ENCODE measurements around the gene RHNO1. TPM values are rescaled to one million over a fixed set of nuclear protein-coding genes. Genes with fewer than 3 reads are reported as not detected.
A peak's percentile ranks its signal among the peaks of the same experiment; 100 is the strongest.

RHNO1 gene
- total and polyA plus RNA-seq, 7 donors = 1.8 to 11.7 (median 6.4) TPM

GRCh38 chr12:2853626-2854025, 23.4 kb upstream of the RHNO1 start:
- intact Hi-C loops (cut with DNase I) = loop anchor here (2.0 to 10.0 kb wide), 4 partner anchors 91 to 421 kb away; no protein-coding TSS in a partner anchor
- Histone ChIP-seq H3K27ac (no peak overlapping the region), H3K4me1 (peaks cover 5% of the 10 kb centered on the region), H3K36me3 (ENCODE audit: insufficient read depth in 1 of 2, low read depth in 1 of 2) (no peaks in the 10 kb centered on the region), H3K9me3 (no peaks in the 10 kb centered on the region), H3K4me3 (no peak overlapping the region), H3K27me3 (ENCODE audit: insufficient read depth in 3 of 3, low read length in 2 of 3) (no peaks in the 10 kb centered on the region)
- TF ChIP-seq CTCF (IDR thresholded peaks at IDR 0.05) = peak; percentile 83
- 17 to 18% (median 17%) methylated on average over 11 of the region's 11 CpGs for WGBS, 3 donors
- ATAC-seq (peak; percentile 83 to 92 (median 88)), DNase-seq (peak; percentile 84 to 91)

DNA sequence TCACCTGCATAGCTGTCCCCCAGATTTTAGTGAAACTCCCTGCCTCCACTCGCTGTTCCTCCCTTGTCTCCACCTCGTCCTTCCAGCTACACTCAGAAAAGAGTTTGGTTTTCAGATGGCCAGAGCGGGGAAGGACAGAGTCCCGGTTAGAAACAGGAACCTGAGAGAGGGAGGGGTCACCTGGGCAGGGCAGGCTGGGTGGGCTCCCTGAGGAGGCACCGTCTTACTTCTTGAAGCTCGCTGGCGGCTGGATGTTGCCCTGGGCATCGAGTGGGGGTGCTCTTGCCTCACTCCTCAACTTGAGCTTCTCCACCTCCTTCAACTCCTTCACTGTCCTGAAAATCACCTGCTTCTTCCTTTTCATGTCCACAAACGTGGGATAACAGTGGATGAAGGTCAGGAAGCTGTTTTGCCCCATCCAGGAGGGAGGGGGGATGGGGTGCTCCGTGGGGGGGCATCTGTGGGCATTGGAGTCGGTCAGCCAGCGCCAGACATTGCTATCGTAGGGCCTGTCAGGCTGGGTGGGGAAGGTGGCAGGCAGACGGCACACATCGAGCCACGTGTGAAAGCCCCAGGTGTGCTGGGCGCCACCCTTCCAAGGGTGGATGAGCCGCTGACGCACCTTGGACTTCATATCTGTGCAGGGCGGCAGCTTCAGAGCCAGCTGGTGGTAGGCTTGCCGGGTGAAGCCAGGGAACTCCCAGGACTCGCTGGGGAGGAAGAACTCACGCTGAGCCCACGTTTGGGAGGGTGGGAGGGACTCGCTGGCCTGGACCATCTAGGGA, 22.2 kb upstream of the RHNO1 start:
- intact Hi-C loops (cut with DNase I) = loop anchor here (2.0 to 10.0 kb wide), 4 partner anchors 90 to 420 kb away; no protein-coding TSS in a partner anchor
- Histone ChIP-seq H3K9me3 (no peaks in the 10 kb centered on the region), H3K27me3 (ENCODE audit: insufficient read depth in 3 of 3, low read length in 2 of 3) (no peaks in the 10 kb centered on the region), H3K4me3 (no peak overlapping the region), H3K4me1 (peaks cover 5% of the 10 kb centered on the region), H3K27ac (no peak overlapping the region), H3K36me3 (ENCODE audit: insufficient read depth in 1 of 2, low read depth in 1 of 2) (no peaks in the 10 kb centered on the region)
- 90 to 93% (median 90%) methylated on average over 25 of the region's 25 CpGs for WGBS, 3 donors
- ATAC-seq = no peak
- no peak for DNase-seq
- TF ChIP-seq CTCF (IDR thresholded peaks at IDR 0.05) = no peak

- no peak overlapping the region for H3K27ac ChIP-seq
- no peak overlapping the region for H3K4me3 ChIP-seq
- no peak for ATAC-seq
- intact Hi-C loops (cut with DNase I) = loop anchor here (2.0 to 10.0 kb wide), 3 partner anchors 89 to 419 kb away; no protein-coding TSS in a partner anchor
- 89 to 90% (median 90%) methylated on average over 7 of the region's 7 CpGs for WGBS, 3 donors
- TF ChIP-seq CTCF (IDR thresholded peaks at IDR 0.05) = no peak
- no peaks in the 10 kb centered on the region for H3K9me3 ChIP-seq
- H3K4me1 ChIP-seq = peaks cover 5% of the 10 kb centered on the region
- no peaks in the 10 kb centered on the region for H3K36me3 ChIP-seq (ENCODE audit: insufficient read depth in 1 of 2, low read depth in 1 of 2)
- DNase-seq = no peak
- no peaks in the 10 kb centered on the region for H3K27me3 ChIP-seq (ENCODE audit: insufficient read depth in 3 of 3, low read length in 2 of 3)
Observed at GRCh38 chr12:2855546-2855945, 21.5 kb upstream of the RHNO1 start.

GRCh38 chr12:2856051-2856450, 21.0 kb upstream of the RHNO1 start:
- Histone ChIP-seq H3K4me3 (no peak overlapping the region), H3K27ac (no peak overlapping the region), H3K4me1 (peaks cover 5% of the 10 kb centered on the region), H3K27me3 (ENCODE audit: insufficient read depth in 3 of 3, low read length in 2 of 3) (no peaks in the 10 kb centered on the region), H3K36me3 (ENCODE audit: insufficient read depth in 1 of 2, low read depth in 1 of 2) (no peaks in the 10 kb centered on the region), H3K9me3 (no peaks in the 10 kb centered on the region)
- no peak for DNase-seq
- peak in 3 of 4 donors; percentile 67 to 72 (median 72) for ATAC-seq
- 74 to 93% (median 80%) methylated on average over 3 of the region's 3 CpGs for WGBS, 3 donors
- intact Hi-C loops (cut with DNase I) = loop anchor here (10.0 kb wide), 2 partner anchors 189 to 419 kb away; no protein-coding TSS in a partner anchor
- no peak for TF ChIP-seq CTCF (IDR thresholded peaks at IDR 0.05)
